ENCODE data around the gene RERE.
"Not testable (repeated sequence)": the region's sequence is repeated elsewhere in the genome, so short reads cannot be mapped to it uniquely, and the experiment has no call there.

GRCh38 chr1:8727316-8727715 is 90.1 kb downstream of the RERE start:
- TF ChIP-seq CTCF (IDR thresholded peaks at IDR 0.05; ENCODE audit: insufficient read depth, low read depth, low read length); EZH2 (IDR thresholded peaks at IDR 0.05; ENCODE audit: insufficient read depth, low read length): not testable (repeated sequence)
